T-helper 22 cell (primary cell): Measurements from ENCODE around the gene SMIM5.
"Not testable (repeated sequence)": the region's sequence is repeated elsewhere in the genome, so short reads cannot be mapped to it uniquely, and the experiment has no call there.

Experiments used
- DNase-seq: peaks from one replicate; pipeline ENCODE4 v3.0.0-alpha.2; 2020; ENCODE audit warnings: low read depth

Gene SMIM5

GRCh38 chr17:75632863-75633485 lies at the start of gene SMIM5:
Gene SMIM5 (plus strand): TSS chr17:75633434. CDS start chr17:75640202, 6,768 bp downstream.
- DNase-seq, result peak; percentile 45

- no peak for DNase-seq
Measured at GRCh38 chr17:75584849-75585175, 48.4 kb upstream of the SMIM5 start.

- no peak for DNase-seq
Measured at GRCh38 chr17:75587675-75588595, 45.3 kb upstream of the SMIM5 start, which contains the start of gene MYO15B. Gene MYO15B (plus strand): TSS chr17:75587800. CDS start chr17:75588058, 258 bp downstream.

GRCh38 chr17:75588596-75589011 lies 44.6 kb upstream of the SMIM5 start:
- DNase-seq, result no peak

GRCh38 chr17:75589012-75589918 lies 44.0 kb upstream of the SMIM5 start:
- DNase-seq, result peak; percentile 86

- DNase-seq, result no peak
Measured at GRCh38 chr17:75589919-75590303, 43.3 kb upstream of the SMIM5 start.

GRCh38 chr17:75590314-75590761 lies 42.9 kb upstream of the SMIM5 start:
- no peak for DNase-seq

GRCh38 chr17:75590849-75591721 lies 42.1 kb upstream of the SMIM5 start:
- DNase-seq, result no peak

GRCh38 chr17:75591722-75592302 lies 41.4 kb upstream of the SMIM5 start:
- no peak for DNase-seq

GRCh38 chr17:75592348-75593020 lies 40.8 kb upstream of the SMIM5 start:
- no peak for DNase-seq

GRCh38 chr17:75593430-75593829 lies 39.8 kb upstream of the SMIM5 start:
- not testable (repeated sequence) for DNase-seq

GRCh38 chr17:75594499-75595283 lies 38.5 kb upstream of the SMIM5 start:
- no peak for DNase-seq

GRCh38 chr17:75595284-75595919 lies 37.8 kb upstream of the SMIM5 start:
- DNase-seq, result no peak

GRCh38 chr17:75595920-75596313 lies 37.3 kb upstream of the SMIM5 start:
- DNase-seq, result no peak

GRCh38 chr17:75596320-75597087 lies 36.7 kb upstream of the SMIM5 start:
- DNase-seq, result no peak

GRCh38 chr17:75601057-75601987 lies 31.9 kb upstream of the SMIM5 start:
- no peak for DNase-seq

GRCh38 chr17:75602644-75603043 lies 30.6 kb upstream of the SMIM5 start:
- DNase-seq, result no peak
